Gastroesophageal sphincter (tissue), 3 donors: ENCODE measurements around the gene LOXL4.

ENCODE experiments used
- CTCF ChIP-seq, 4 experiments: fragments of 200-600 bp in 2 of 4; fragments of 450-650 bp in 2 of 4; sonication (generic) in 1 of 4; IDR thresholded peaks; one replicate each; pipeline ENCODE4 v1.5.1; 2017 to 2019; ENCODE audit warnings: antibody characterized with exemption in 4 of 4, mild to moderate bottlenecking in 2 of 4, moderate library complexity in 2 of 4
- EP300 ChIP-seq: sonication (generic); formaldehyde crosslinking; IDR thresholded peaks from one replicate; pipeline ENCODE4 v1.6.1; 2017; ENCODE audit warnings: antibody characterized with exemption, mild to moderate bottlenecking
- POLR2A ChIP-seq, 2 donors: fragments of 450-650 bp; IDR thresholded peaks; one replicate each; pipeline ENCODE4 v1.6.1; 2017; ENCODE audit warnings: antibody characterized with exemption in 2 of 2, mild to moderate bottlenecking in 2 of 2, moderate library complexity in 1 of 2
- POLR2AphosphoS5 ChIP-seq: sonication (generic); formaldehyde crosslinking; IDR thresholded peaks from one replicate; pipeline ENCODE4 v1.6.1; 2017; ENCODE audit warnings: antibody characterized with exemption

GRCh38 chr10:98223874-98224273 lies 44.1 kb downstream of the LOXL4 start:
- TF ChIP-seq CTCF (IDR thresholded peaks at IDR 0.05) (no peak), POLR2A (IDR thresholded peaks at IDR 0.05) (no peak), POLR2AphosphoS5 (no peak), EP300 (no peak)
